Astrocyte (in vitro differentiated cells and primary cell): ENCODE results near the gene PLEKHN1. TPM values are rescaled to one million over a fixed set of nuclear protein-coding genes. Genes with fewer than 3 reads are reported as not detected.
"Not testable (repeated sequence)": the region's sequence is repeated elsewhere in the genome, so short reads cannot be mapped to it uniquely, and the experiment has no call there.

Experiments
- DNase-seq: peaks from one replicate; pipeline ENCODE4 v3.0.0-alpha.2; 2010; ENCODE audit warnings: low read depth
- FAIRE-seq: peaks from 2 replicates; lab custom pipeline; 2011; peaks lifted over from hg19 to GRCh38; lab: Jason Lieb, UNC
- H2AFZ ChIP-seq: 2 replicates; pipeline ENCODE4 v1.6.0; 2012; ENCODE audit warnings: low read depth, low read length, inconsistent platforms
- H3K27ac ChIP-seq: 2 replicates; pipeline ENCODE4 v1.5.1; 2011; ENCODE audit warnings: low read depth, low read length, inconsistent platforms
- H3K27me3 ChIP-seq: 2 replicates; pipeline ENCODE4 v1.6.0; 2011; ENCODE audit warnings: low read length, inconsistent platforms; ENCODE audit not compliant: insufficient read depth
- H3K36me3 ChIP-seq: 2 replicates; pipeline ENCODE4 v1.5.1; 2011; ENCODE audit warnings: low read length, inconsistent platforms; ENCODE audit not compliant: insufficient read depth
- H3K4me1 ChIP-seq: 2 replicates; pipeline ENCODE4 v1.5.1; 2011; ENCODE audit warnings: low read length, inconsistent platforms; ENCODE audit not compliant: insufficient read depth
- H3K4me2 ChIP-seq: 2 replicates; pipeline ENCODE4 v1.6.0; 2012; ENCODE audit warnings: low read length, inconsistent platforms
- H3K4me3 ChIP-seq: 2 replicates; pipeline ENCODE4 v1.5.1; 2011; ENCODE audit warnings: low read depth, mild to moderate bottlenecking, low read length, inconsistent platforms; ENCODE audit not compliant: insufficient read depth
- H3K79me2 ChIP-seq: 2 replicates; pipeline ENCODE4 v1.6.0; 2012; ENCODE audit warnings: mild to moderate bottlenecking, low read length, inconsistent platforms; ENCODE audit not compliant: insufficient read depth
- H3K9ac ChIP-seq: 2 replicates; pipeline ENCODE4 v1.6.0; 2012; ENCODE audit warnings: mild to moderate bottlenecking, low read length, inconsistent platforms
- H3K9me3 ChIP-seq: 2 replicates; pipeline ENCODE4 v1.5.1; 2012; ENCODE audit warnings: low read depth, mild to moderate bottlenecking, low read length, inconsistent platforms; ENCODE audit not compliant: insufficient read depth
- H4K20me1 ChIP-seq: 2 replicates; pipeline ENCODE4 v1.6.0; 2012; ENCODE audit warnings: low read length, inconsistent platforms; ENCODE audit not compliant: insufficient read depth
- H3K27ac Mint-ChIP-seq: one replicate; pipeline ENCODE4 v1.8.0; 2021; ENCODE audit warnings: mild to moderate bottlenecking, mixed read lengths; ENCODE audit not compliant: unreplicated experiment
- H3K27me3 Mint-ChIP-seq: one replicate; pipeline ENCODE4 v1.8.0; 2021; ENCODE audit warnings: low read depth, mixed read lengths; ENCODE audit not compliant: unreplicated experiment
- H3K36me3 Mint-ChIP-seq: one replicate; pipeline ENCODE4 v1.8.0; 2021; ENCODE audit warnings: low read depth, mixed read lengths; ENCODE audit not compliant: unreplicated experiment
- H3K4me1 Mint-ChIP-seq: one replicate; pipeline ENCODE4 v1.8.0; 2021; ENCODE audit warnings: low read depth, mixed read lengths; ENCODE audit not compliant: unreplicated experiment
- H3K4me3 Mint-ChIP-seq: one replicate; pipeline ENCODE4 v1.8.0; 2021; ENCODE audit warnings: mild to moderate bottlenecking, moderate library complexity, mixed read lengths; ENCODE audit not compliant: unreplicated experiment
- H3K9me3 Mint-ChIP-seq: one replicate; pipeline ENCODE4 v1.8.0; 2021; ENCODE audit warnings: mild to moderate bottlenecking, mixed read lengths; ENCODE audit not compliant: unreplicated experiment
- CTCF ChIP-seq: IDR thresholded peaks from 2 replicates; pipeline ENCODE4 v1.5.1; 2011; ENCODE audit warnings: low read depth, mild to moderate bottlenecking, inconsistent platforms, low read length, moderate library complexity; ENCODE audit not compliant: insufficient read depth
- EZH2 ChIP-seq: IDR thresholded peaks from 2 replicates; pipeline ENCODE4 v1.6.1; 2012; ENCODE audit warnings: mild to moderate bottlenecking, low read length, inconsistent platforms; ENCODE audit not compliant: insufficient read depth
- total RNA-seq: library from RNA; stranded (reverse); gene quantifications from 2 replicates; pipeline ENCODE4 v1.2.1, GENCODE V29; 2021

The PLEKHN1 gene
- total RNA-seq, 1 donor from 2014 or later: 2.4 TPM

GRCh38 chr1:1014799-1015681, 48.8 kb downstream of the PLEKHN1 start:
- no peak overlapping the region for H3K4me3 ChIP-seq
- peaks cover 11% of the 10 kb centered on the region for H3K36me3 Mint-ChIP-seq
- H3K9me3 ChIP-seq: no peaks in the 10 kb centered on the region
- peak overlapping the region; percentile 80 for H3K9ac ChIP-seq
- H3K4me2 ChIP-seq: peak overlapping the region; percentile 85
- peak; percentile 8 for TF ChIP-seq CTCF
- no peak for TF ChIP-seq EZH2
- no peaks in the 10 kb centered on the region for H3K27me3 Mint-ChIP-seq
- H3K27me3 ChIP-seq: no peaks in the 10 kb centered on the region
- peak overlapping the region; percentile 93 for H3K4me3 Mint-ChIP-seq
- no peaks in the 10 kb centered on the region for H3K79me2 ChIP-seq
- H3K27ac ChIP-seq: no peak overlapping the region
- H3K36me3 ChIP-seq: no peaks in the 10 kb centered on the region
- DNase-seq: no peak
- no peaks in the 10 kb centered on the region for H3K9me3 Mint-ChIP-seq
- H4K20me1 ChIP-seq: no peaks in the 10 kb centered on the region
- H3K27ac Mint-ChIP-seq: peak overlapping the region; percentile 97
- H3K4me1 Mint-ChIP-seq: peaks cover 8% of the 10 kb centered on the region
- H2AFZ ChIP-seq: no peak overlapping the region
- no peak for FAIRE-seq
- peaks cover 9% of the 10 kb centered on the region for H3K4me1 ChIP-seq

DNA sequence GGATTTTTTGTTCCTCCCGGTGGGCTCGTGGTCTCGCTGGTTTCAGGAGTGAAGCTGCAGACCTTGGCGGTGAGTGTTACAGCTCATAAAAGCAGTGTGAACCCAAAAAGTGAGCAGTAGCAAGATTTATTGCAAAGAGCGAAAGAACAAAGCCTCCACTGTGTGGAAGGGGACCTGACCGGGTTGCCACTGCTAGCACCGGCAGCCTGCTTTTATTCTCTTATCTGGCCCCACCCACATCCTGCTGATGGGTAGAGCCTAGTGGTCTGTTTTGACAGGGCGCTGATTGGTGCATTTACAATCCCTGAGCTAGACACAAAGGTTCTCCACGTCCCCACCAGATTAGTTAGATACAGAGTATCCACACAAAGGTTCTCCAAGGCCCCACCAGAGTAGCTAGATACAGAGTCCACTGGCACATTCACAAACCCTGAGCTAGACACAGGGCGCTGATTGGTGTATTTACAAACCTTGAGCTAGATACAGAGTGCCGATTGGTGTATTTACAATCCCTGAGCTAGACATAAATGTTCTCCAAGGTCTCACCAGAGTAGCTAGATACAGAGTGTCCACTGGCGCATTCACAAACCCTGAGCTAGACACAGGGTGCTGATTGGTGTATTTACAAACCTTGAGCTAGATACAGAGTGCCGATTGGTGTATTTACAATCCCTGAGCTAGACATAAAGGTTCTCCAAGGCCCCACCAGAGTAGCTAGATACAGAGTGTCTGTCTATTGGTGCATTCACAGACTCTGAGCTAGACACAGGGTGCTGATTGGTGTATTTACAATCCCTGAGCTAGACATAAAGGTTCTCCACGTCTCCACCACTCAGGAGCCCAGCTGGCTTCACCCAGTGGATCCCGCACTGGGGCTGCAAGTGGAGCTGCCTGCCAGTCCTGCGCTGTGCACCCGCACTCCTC, 51.4 kb downstream of the PLEKHN1 start:
- Mint-ChIP-seq H3K4me1 (peaks cover 16% of the 10 kb centered on the region), H3K27ac (peak overlapping the region; percentile 34), H3K4me3 (peak overlapping the region; percentile 34)
- H3K4me3 ChIP-seq, H3K27me3 Mint-ChIP-seq, FAIRE-seq, H3K4me2 ChIP-seq, H3K9me3 ChIP-seq, H3K36me3 ChIP-seq, H3K36me3 Mint-ChIP-seq, H3K9me3 Mint-ChIP-seq, H3K9ac ChIP-seq, H4K20me1 ChIP-seq, DNase-seq, H2AFZ ChIP-seq, H3K27me3 ChIP-seq, H3K27ac ChIP-seq: not testable (repeated sequence)
- peaks cover 18% of the 10 kb centered on the region for H3K79me2 ChIP-seq
- peaks cover 22% of the 10 kb centered on the region for H3K4me1 ChIP-seq

GRCh38 chr1:1018321-1018685, 52.0 kb downstream of the PLEKHN1 start:
- peaks cover 29% of the 10 kb centered on the region for H3K4me1 ChIP-seq
- H4K20me1 ChIP-seq: peaks cover 15% of the 10 kb centered on the region
- not testable (repeated sequence) for H3K4me3 Mint-ChIP-seq, H3K9ac ChIP-seq, H3K36me3 Mint-ChIP-seq, H3K9me3 ChIP-seq, FAIRE-seq, DNase-seq, H3K4me3 ChIP-seq, H3K27ac Mint-ChIP-seq, H2AFZ ChIP-seq, H3K27ac ChIP-seq, H3K27me3 ChIP-seq, H3K9me3 Mint-ChIP-seq, H3K4me2 ChIP-seq, H3K36me3 ChIP-seq, H3K27me3 Mint-ChIP-seq
- H3K4me1 Mint-ChIP-seq: peaks cover 19% of the 10 kb centered on the region
- peaks cover 25% of the 10 kb centered on the region for H3K79me2 ChIP-seq
